Activated T-cell treated with anti-CD3 and anti-CD28 coated beads, Interleukin-2, amount 50 U/mL, for 4 hours (primary cell): Measurements from ENCODE around the gene CNOT1. TPM values are rescaled to one million over a fixed set of nuclear protein-coding genes. Genes with fewer than 3 reads are reported as not detected.

Source experiments
- ATAC-seq, 2 donors: fragments of 200-7000 bp; cut with Tn5 transposase; one replicate each; pipeline ENCODE4 v1.10.0; 2021
- DNase-seq: peaks from one replicate; pipeline ENCODE4 v3.0.0-alpha.2; 2020
- H3K27me3 Mint-ChIP-seq: one replicate; pipeline ENCODE4 v1.8.0; 2021; ENCODE audit warnings: low read depth, mixed read lengths
- H3K36me3 Mint-ChIP-seq: one replicate; pipeline ENCODE4 v1.8.0; 2022; ENCODE audit warnings: mixed read lengths; ENCODE audit not compliant: insufficient read depth
- H3K4me1 Mint-ChIP-seq: one replicate; pipeline ENCODE4 v1.8.0; 2021; ENCODE audit warnings: low read depth, mixed read lengths
- H3K4me3 Mint-ChIP-seq: one replicate; pipeline ENCODE4 v1.8.0; 2021; ENCODE audit warnings: mild to moderate bottlenecking, moderate library complexity, mixed read lengths
- H3K9me3 Mint-ChIP-seq: one replicate; pipeline ENCODE4 v1.8.0; 2021; ENCODE audit warnings: mixed read lengths
- total RNA-seq, 3 donors: library from RNA; stranded (reverse); gene quantifications; one replicate each; pipeline ENCODE4 v1.2.1, GENCODE V29; 2021

CNOT1 gene
- total RNA-seq, 3 donors from 2014 or later, result 235 to 253 (median 249) TPM

DNA sequence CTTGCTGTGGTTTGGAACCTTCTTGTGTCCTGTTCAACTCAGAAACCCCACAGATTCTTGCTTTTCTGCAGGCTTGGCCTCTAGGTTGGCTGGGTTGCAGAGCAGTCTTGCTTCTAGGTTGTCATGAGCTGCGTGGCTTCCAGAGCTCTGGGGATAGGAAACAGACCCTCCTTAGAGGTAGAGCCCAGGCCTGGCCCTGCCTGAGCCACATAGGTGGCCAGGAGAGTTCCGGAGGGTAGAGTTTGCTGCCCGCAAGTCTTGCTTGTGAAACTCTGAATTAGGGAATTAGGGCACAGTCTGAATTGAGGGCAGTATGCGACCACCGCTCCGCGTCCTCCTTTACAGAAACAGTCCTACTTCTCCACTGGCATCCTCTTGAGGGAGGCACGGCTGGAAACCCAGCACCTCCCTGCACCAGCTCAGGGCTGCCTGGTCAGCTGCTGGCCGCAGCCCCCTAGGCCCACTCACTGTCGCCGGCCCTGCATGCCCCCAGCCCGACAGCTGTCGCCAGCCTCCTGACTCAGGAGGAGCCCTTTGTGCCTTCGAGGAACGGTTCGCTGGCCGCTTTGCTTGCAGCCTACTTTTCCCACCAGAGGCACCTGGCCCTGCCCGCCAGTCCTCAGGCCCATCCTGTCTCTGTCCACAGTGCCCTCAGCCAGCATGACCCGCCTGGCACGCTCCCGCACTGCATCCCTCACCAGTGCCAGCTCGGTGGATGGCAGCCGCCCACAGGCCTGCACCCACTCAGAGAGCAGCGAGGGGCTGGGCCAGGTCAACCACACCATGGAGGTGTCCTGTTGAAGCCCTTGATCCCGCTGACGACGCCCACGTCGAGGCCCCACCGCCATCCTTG lies 118.6 kb downstream of the CNOT1 start:
- Mint-ChIP-seq H3K9me3 (no peaks in the 10 kb centered on the region), H3K27me3 (no peaks in the 10 kb centered on the region), H3K4me1 (peaks cover 8% of the 10 kb centered on the region), H3K36me3 (no peaks in the 10 kb centered on the region), H3K4me3 (no peak overlapping the region)
- DNase-seq, result no peak
- ATAC-seq, result no peak

DNA sequence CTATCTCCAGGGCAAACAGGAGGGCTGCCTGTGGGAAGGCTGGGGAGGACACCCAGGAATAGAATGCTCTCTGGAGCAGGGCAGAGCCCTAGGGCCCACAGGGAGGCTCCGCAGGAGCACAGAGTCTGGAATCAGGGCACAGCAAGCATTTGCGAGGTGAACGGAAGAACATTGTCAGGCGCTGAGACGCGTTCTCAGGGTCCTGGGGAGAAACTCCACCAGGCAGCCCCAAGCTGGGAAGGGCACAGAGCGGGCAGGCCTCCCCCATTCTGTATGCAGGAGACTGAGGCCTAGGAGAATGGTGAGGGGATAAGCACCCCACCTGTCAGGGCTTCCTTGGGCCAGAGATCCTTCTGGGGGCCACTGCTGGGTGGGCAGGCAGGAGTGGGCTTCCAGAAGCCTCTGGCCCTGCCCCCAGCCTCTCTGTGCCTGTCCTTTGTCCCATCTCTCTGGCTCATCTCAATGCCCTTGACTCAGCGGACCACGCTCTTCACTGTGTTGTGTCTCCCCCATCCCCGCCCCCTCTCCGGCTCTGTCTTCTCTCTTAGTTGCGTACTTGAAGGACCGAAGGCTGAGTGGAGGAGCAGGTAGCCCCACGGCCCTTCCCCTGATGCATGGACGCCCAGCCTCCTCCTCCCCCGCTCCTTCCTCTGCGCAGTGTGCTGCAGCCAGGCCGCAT lies 119.4 kb downstream of the CNOT1 start:
- Mint-ChIP-seq H3K4me3 (no peak overlapping the region), H3K27me3 (no peaks in the 10 kb centered on the region)

DNA sequence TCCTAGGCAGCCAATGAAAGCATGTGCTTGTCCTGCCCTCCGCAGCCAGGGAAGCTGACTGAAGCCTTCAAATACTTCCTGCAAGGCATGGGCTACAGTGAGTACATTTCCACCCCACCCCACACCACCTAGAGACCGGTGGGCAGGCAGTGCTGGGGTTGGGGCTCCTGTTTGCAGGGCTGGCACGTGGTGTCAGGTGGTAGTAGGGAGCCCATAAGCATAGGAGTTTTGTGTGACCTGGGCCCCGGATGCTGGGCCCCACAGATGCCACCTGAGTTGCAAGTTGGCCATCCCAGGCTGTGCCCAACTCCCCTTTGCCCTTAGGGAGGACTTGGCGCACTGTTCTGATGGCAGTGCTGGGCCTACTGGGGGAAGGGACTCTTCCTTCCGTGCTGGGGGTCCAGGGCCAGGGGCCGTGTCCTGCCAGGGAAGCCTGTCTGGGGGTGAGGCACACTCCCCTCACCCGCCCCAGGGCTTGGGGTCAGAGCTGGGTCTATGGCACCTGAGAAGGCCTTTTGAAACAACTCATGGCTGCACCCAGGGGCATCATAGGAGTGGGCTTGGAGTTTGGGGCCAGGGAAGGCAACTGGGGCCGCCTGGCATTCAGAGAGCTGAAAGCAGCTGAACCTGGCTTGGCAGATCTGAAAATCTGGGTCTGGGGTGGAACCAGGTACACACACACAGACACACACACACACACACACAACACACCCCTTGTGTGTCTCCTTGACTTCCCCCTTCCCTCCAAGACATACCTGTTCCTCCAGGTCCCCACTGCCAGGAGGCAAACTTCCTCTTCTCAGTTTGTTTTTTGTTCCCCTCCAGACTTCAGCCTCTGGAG lies 120.2 kb downstream of the CNOT1 start:
- Mint-ChIP-seq H3K9me3 (no peaks in the 10 kb centered on the region), H3K4me3 (no peak overlapping the region), H3K4me1 (peaks cover 2% of the 10 kb centered on the region), H3K36me3 (no peaks in the 10 kb centered on the region), H3K27me3 (no peaks in the 10 kb centered on the region)
- DNase-seq, result no peak
- no peak for ATAC-seq

More for the DNA sequence above, 119.4 kb downstream of the CNOT1 start:
- no peak for ATAC-seq
- Mint-ChIP-seq H3K36me3 (no peaks in the 10 kb centered on the region), H3K9me3 (no peaks in the 10 kb centered on the region), H3K4me1 (peaks cover 8% of the 10 kb centered on the region)
- no peak for DNase-seq

DNA sequence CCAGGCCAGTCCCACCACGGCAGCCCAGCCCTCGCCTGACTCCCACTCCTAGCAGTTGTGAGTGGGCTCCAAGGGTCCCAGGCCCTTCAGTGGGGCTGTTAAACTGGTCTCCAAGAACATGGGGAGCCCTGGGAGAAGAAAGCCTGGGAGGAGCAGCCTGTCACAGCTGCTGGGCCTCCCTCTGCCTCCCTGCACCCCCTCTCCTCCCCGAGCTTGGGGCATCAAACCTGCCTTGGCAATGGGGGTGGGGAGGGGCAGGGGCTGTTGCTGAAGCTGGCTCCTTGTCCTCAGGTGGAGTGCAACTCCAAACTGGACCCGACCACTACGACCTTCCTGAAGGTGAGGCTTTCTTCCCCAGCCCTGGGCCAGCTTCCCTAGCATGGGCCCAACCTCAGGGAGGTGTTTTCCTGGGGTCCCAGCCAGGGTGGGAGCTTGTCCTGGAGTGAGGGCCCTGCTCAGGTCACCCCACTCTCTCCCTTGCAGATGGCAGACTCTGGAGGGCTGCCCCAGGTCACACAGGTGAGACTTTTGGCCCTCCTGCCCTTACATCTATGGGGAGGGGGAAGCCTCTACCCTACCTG lies 120.9 kb downstream of the CNOT1 start:
- H3K27me3 Mint-ChIP-seq, result no peaks in the 10 kb centered on the region
- no peak for DNase-seq
- H3K9me3 Mint-ChIP-seq, result no peaks in the 10 kb centered on the region
- H3K36me3 Mint-ChIP-seq, result no peaks in the 10 kb centered on the region
- no peak overlapping the region for H3K4me3 Mint-ChIP-seq
- no peaks in the 10 kb centered on the region for H3K4me1 Mint-ChIP-seq
- ATAC-seq, result no peak

DNA sequence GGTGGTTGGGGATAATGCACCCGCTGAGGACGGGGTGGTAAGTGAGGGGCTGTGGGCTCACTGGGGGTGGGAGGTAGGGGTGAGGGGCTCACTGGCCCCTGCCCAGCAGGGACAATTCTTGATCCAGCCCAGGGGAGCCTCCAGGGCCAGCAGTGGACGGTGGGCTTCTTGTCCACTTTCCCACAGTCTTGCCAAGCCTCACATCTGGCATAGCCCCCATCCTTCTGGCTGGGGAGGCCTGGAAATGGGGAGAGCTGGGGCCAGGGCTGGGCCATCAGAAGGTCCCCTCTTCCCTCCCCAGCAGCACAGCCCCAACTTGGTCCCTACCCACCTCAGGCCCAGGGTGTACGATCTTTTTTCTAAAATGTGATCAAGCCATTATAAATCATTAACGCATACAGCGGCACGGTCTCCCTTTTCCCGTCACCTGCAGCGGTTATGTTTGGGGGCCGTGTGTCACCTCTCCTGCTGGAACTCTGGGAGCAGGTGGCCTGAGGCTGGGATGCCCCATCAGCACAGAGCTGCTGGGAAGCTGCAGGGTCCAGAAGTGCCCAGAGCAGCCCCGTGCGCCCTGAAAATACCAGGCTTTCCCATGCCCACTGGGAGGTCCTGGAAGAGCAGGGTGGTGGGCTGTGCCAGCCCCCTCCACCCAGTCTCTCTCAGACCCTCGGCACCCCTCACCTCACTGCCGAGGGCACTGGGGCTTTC lies 121.5 kb downstream of the CNOT1 start:
- no peak overlapping the region for H3K4me3 Mint-ChIP-seq
- DNase-seq (no peak), ATAC-seq (no peak)

GRCh38 chr16:58507195-58507962 lies 122.2 kb downstream of the CNOT1 start:
- Mint-ChIP-seq H3K4me3 (no peak overlapping the region), H3K9me3 (no peaks in the 10 kb centered on the region), H3K27me3 (peaks cover 5% of the 10 kb centered on the region), H3K4me1 (no peaks in the 10 kb centered on the region), H3K36me3 (no peaks in the 10 kb centered on the region)
- ATAC-seq, result no peak
- DNase-seq, result no peak

More for the DNA sequence above, 121.5 kb downstream of the CNOT1 start:
- Mint-ChIP-seq H3K36me3 (no peaks in the 10 kb centered on the region), H3K4me1 (no peaks in the 10 kb centered on the region), H3K27me3 (peaks cover 1% of the 10 kb centered on the region), H3K9me3 (no peaks in the 10 kb centered on the region)

- DNase-seq, result no peak
- H3K27me3 Mint-ChIP-seq, result peaks cover 6% of the 10 kb centered on the region
- H3K36me3 Mint-ChIP-seq, result no peaks in the 10 kb centered on the region
- H3K4me3 Mint-ChIP-seq, result no peak overlapping the region
- no peaks in the 10 kb centered on the region for H3K9me3 Mint-ChIP-seq
- ATAC-seq, result no peak
- peaks cover 2% of the 10 kb centered on the region for H3K4me1 Mint-ChIP-seq
These were observed 123.1 kb downstream of the CNOT1 start for GRCh38 chr16:58506241-58507194.

- H3K36me3 Mint-ChIP-seq, result no peaks in the 10 kb centered on the region
- H3K9me3 Mint-ChIP-seq, result no peaks in the 10 kb centered on the region
- H3K27me3 Mint-ChIP-seq, result peaks cover 9% of the 10 kb centered on the region
- H3K4me1 Mint-ChIP-seq, result peaks cover 5% of the 10 kb centered on the region
- no peak for DNase-seq
- no peak for ATAC-seq
- no peak overlapping the region for H3K4me3 Mint-ChIP-seq
These were observed 125.5 kb downstream of the CNOT1 start for GRCh38 chr16:58503863-58504688.

DNA sequence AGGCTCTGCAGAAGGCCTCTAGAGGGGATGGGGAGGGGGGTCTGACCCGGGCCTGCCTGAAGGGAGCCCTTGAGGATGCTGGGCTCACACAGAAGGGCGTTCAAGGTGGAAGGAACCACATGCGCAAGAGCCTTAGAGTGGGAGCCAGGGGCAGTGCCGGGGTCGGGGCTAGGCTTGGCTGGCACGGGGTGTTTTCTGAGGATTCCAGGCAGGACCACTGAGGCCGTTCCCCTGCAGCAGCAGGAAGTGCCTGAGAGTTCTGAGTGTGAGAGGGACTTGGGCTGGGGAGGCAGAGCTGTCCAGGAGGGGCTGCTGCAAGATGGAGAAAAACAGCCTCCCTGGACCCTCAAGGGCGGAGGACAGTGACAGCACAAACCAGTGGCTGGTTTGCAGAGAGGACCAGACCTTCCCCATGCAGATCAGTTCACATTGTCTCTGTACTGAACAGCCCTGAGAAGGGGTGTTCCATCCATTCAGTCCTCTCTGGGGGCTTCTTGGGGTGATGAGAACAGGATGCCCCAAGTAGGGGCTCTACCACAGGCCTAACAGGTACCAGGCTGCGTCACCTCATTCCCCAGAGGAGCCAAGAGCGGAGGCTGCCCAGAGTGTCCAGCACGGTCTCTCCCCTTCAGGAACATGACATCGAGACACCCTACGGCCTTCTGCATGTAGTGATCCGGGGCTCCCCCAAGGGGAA lies 126.3 kb downstream of the CNOT1 start:
- Mint-ChIP-seq H3K4me1 (peaks cover 5% of the 10 kb centered on the region), H3K9me3 (no peaks in the 10 kb centered on the region), H3K4me3 (no peak overlapping the region), H3K27me3 (peaks cover 9% of the 10 kb centered on the region), H3K36me3 (no peaks in the 10 kb centered on the region)
- no peak for DNase-seq
- ATAC-seq, result no peak

DNA sequence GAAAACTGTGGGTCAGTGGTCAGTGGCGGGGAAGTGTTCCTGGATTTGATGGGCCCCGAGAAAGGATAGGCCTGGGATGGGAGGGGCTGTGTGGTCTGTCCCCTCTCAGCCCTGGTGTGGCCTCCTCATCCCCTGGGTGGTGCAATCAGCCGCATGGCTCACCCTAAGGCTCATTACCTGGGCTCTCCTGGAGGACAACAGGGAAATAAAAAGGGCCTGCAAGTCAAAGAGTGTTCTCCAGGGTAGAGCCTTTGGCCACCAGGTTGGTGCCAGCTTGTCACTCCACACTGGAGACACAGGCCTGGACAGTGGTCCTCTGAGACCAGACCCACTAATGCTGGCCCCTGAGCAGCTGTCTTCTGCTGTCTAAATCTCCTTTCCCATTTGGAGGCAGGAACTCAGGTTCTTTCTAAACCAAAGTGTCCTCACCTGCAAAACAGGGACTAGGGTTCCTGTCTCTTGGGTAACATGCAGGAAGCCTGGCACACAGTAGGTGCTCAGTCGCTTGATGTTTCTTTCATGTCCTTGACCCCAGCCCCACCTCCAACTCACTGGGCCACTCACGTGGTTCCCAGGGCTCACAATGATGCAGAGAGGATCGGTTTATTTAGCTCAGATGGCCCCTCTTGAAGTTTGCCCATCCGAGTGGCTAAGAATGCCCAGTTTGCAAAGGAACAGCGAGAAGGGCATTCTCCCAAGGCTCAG lies 127.3 kb downstream of the CNOT1 start:
- H3K36me3 Mint-ChIP-seq, result no peaks in the 10 kb centered on the region
- peaks cover 5% of the 10 kb centered on the region for H3K4me1 Mint-ChIP-seq
- no peaks in the 10 kb centered on the region for H3K9me3 Mint-ChIP-seq
- ATAC-seq (no peak), DNase-seq (no peak)
- H3K27me3 Mint-ChIP-seq, result peaks cover 9% of the 10 kb centered on the region
- H3K4me3 Mint-ChIP-seq, result no peak overlapping the region
